Activated CD4-positive, alpha-beta T cell treated with anti-CD3 and anti-CD28 coated beads, Interleukin-2, amount 10 ng/mL, durations not matched to agents 7 days and 5 days (primary cell): ENCODE data around the gene ARHGAP30. TPM values are rescaled to one million over a fixed set of nuclear protein-coding genes. Genes with fewer than 3 reads are reported as not detected.
A peak's percentile ranks its signal among the peaks of the same experiment; 100 is the strongest.

Source experiments
- CTCF ChIA-PET: fragments of 350-600 bp; sonication (Branson Sonifier 250); formaldehyde crosslinking; loops from one replicate; lab custom pipeline; 2021; ENCODE audit warnings: antibody characterized with exemption; lab: Charles Lee
- POLR2A ChIA-PET: fragments of 350-600 bp; sonication (Branson Sonifier 250); formaldehyde crosslinking; loops from one replicate; lab custom pipeline; 2021; ENCODE audit warnings: antibody characterized with exemption; lab: Charles Lee
- DNase-seq: peaks from one replicate; pipeline ENCODE4 v3.0.0-alpha.2; 2020
- H3K27ac Mint-ChIP-seq: one replicate; pipeline ENCODE4 v1.8.0; 2021; ENCODE audit warnings: mild to moderate bottlenecking, moderate library complexity, mixed read lengths
- H3K27me3 Mint-ChIP-seq: one replicate; pipeline ENCODE4 v1.8.0; 2021; ENCODE audit warnings: mixed read lengths
- H3K36me3 Mint-ChIP-seq: one replicate; pipeline ENCODE4 v1.8.0; 2021; ENCODE audit warnings: low read depth, mixed read lengths
- H3K4me1 Mint-ChIP-seq: one replicate; pipeline ENCODE4 v1.8.0; 2021; ENCODE audit warnings: mixed read lengths
- H3K4me3 Mint-ChIP-seq: one replicate; pipeline ENCODE4 v1.8.0; 2021; ENCODE audit warnings: mild to moderate bottlenecking, moderate library complexity, mixed read lengths
- H3K9me3 Mint-ChIP-seq: one replicate; pipeline ENCODE4 v1.8.0; 2021; ENCODE audit warnings: mixed read lengths
- total RNA-seq, 2 experiments: library from RNA; stranded (reverse); gene quantifications; one replicate each; pipeline ENCODE4 v1.2.3, GENCODE V29; 2021

ARHGAP30 gene
- total RNA-seq, 2 experiments from 2014 or later = 244 to 304 TPM

- no peaks in the 10 kb centered on the region for H3K27me3 Mint-ChIP-seq
- no peaks in the 10 kb centered on the region for H3K9me3 Mint-ChIP-seq
- peaks cover 20% of the 10 kb centered on the region for H3K36me3 Mint-ChIP-seq
- H3K4me3 Mint-ChIP-seq = peak overlapping the region; percentile 63
- ChIA-PET CTCF (interaction anchor here (0.6 to 9.9 kb wide), 16 partner anchors 13 to 111 kb away, joined by 3 to 185 read pairs (median 4); partner anchors contain the start of genes ARHGAP30, NECTIN4, NIT1 and PFDN2), POLR2A (no interaction called here)
- no peak for DNase-seq
- H3K4me1 Mint-ChIP-seq = peaks cover 20% of the 10 kb centered on the region
- H3K27ac Mint-ChIP-seq = no peak overlapping the region
These were observed 29.6 kb upstream of the ARHGAP30 start for GRCh38 chr1:161099090-161099802.

GRCh38 chr1:161098210-161099068, 28.7 kb upstream of the ARHGAP30 start, which contains the start of gene KLHDC9:
Gene KLHDC9 (plus strand): TSS chr1:161098361. CDS start chr1:161098536, 175 bp downstream.
- no peaks in the 10 kb centered on the region for H3K9me3 Mint-ChIP-seq
- DNase-seq = peak; percentile 73
- ChIA-PET POLR2A (interaction anchor here (0.6 kb wide), 1 partner anchor 32 kb away, joined by 4 read pairs; no protein-coding TSS in a partner anchor), CTCF (interaction anchor here (0.6 to 9.9 kb wide), 36 partner anchors 8 to 878 kb away, joined by 3 to 185 read pairs (median 4); partner anchors contain the start of genes ARHGAP30, DEDD, ITLN2 and NECTIN4)
- H3K27me3 Mint-ChIP-seq = no peaks in the 10 kb centered on the region
- peak within 1 kb of the TSS; percentile 74 for H3K4me3 Mint-ChIP-seq
- peak within 1 kb of the TSS; percentile 84 for H3K27ac Mint-ChIP-seq
- peaks cover 20% of the 10 kb centered on the region for H3K36me3 Mint-ChIP-seq
- peaks cover 23% of the 10 kb centered on the region for H3K4me1 Mint-ChIP-seq

- peaks cover 17% of the 10 kb centered on the region for H3K36me3 Mint-ChIP-seq
- DNase-seq = no peak
- H3K27me3 Mint-ChIP-seq = no peaks in the 10 kb centered on the region
- H3K27ac Mint-ChIP-seq = no peak overlapping the region
- H3K9me3 Mint-ChIP-seq = no peaks in the 10 kb centered on the region
- ChIA-PET CTCF (interaction anchor here (0.8 to 9.9 kb wide), 13 partner anchors 10 to 107 kb away, joined by 3 to 185 read pairs (median 9); partner anchors contain the start of genes ARHGAP30, NECTIN4, TSTD1 and USF1), POLR2A (interaction anchor here (1.0 to 1.1 kb wide), 2 partner anchors 26 to 51 kb away, joined by 3 read pairs; partner anchors contain the start of genes ARHGAP30 and USF1)
- no peak overlapping the region for H3K4me3 Mint-ChIP-seq
- H3K4me1 Mint-ChIP-seq = peaks cover 39% of the 10 kb centered on the region
These were observed 26.8 kb upstream of the ARHGAP30 start for GRCh38 chr1:161096530-161096929.

GRCh38 chr1:161096015-161096414, 26.3 kb upstream of the ARHGAP30 start:
- H3K4me1 Mint-ChIP-seq = peaks cover 44% of the 10 kb centered on the region
- peaks cover 14% of the 10 kb centered on the region for H3K36me3 Mint-ChIP-seq

GRCh38 chr1:161095230-161095629, 25.5 kb upstream of the ARHGAP30 start:
- H3K4me1 Mint-ChIP-seq = peaks cover 52% of the 10 kb centered on the region
- POLR2A ChIA-PET = no interaction called here

More at GRCh38 chr1:161096015-161096414, 26.3 kb upstream of the ARHGAP30 start:
- Mint-ChIP-seq H3K4me3 (no peak overlapping the region), H3K27me3 (no peaks in the 10 kb centered on the region), H3K9me3 (no peaks in the 10 kb centered on the region), H3K27ac (no peak overlapping the region)
- DNase-seq = no peak
- ChIA-PET CTCF (interaction anchor here (1.1 to 9.9 kb wide), 7 partner anchors 10 to 98 kb away, joined by 3 to 185 read pairs (median 20); partner anchors contain the start of genes ARHGAP30, NECTIN4, TSTD1 and USF1), POLR2A (interaction anchor here (1.0 to 1.1 kb wide), 2 partner anchors 26 to 51 kb away, joined by 3 read pairs; partner anchors contain the start of genes ARHGAP30 and USF1)

GRCh38 chr1:161094481-161094880, 24.8 kb upstream of the ARHGAP30 start:
- Mint-ChIP-seq H3K36me3 (peaks cover 5% of the 10 kb centered on the region), H3K27ac (no peak overlapping the region), H3K9me3 (no peaks in the 10 kb centered on the region), H3K4me3 (no peak overlapping the region), H3K4me1 (peaks cover 52% of the 10 kb centered on the region), H3K27me3 (no peaks in the 10 kb centered on the region)
- DNase-seq = no peak
- POLR2A ChIA-PET = no interaction called here
- CTCF ChIA-PET = interaction anchor here (1.0 to 9.9 kb wide), 4 partner anchors 9 to 22 kb away, joined by 3 to 185 read pairs (median 4); partner anchors contain the start of gene ARHGAP30

More at GRCh38 chr1:161095230-161095629, 25.5 kb upstream of the ARHGAP30 start:
- Mint-ChIP-seq H3K9me3 (no peaks in the 10 kb centered on the region), H3K27ac (peak overlapping the region; percentile 66), H3K27me3 (no peaks in the 10 kb centered on the region), H3K4me3 (no peak overlapping the region), H3K36me3 (peaks cover 10% of the 10 kb centered on the region)
- CTCF ChIA-PET = interaction anchor here (1.0 to 9.9 kb wide), 5 partner anchors 9 to 27 kb away, joined by 3 to 185 read pairs (median 4); partner anchors contain the start of genes ARHGAP30 and NECTIN4
- DNase-seq = no peak

GRCh38 chr1:161092621-161093028, 22.9 kb upstream of the ARHGAP30 start:
- H3K36me3 Mint-ChIP-seq = no peaks in the 10 kb centered on the region
- DNase-seq = no peak
- peaks cover 40% of the 10 kb centered on the region for H3K4me1 Mint-ChIP-seq
- H3K27me3 Mint-ChIP-seq = no peaks in the 10 kb centered on the region
- ChIA-PET POLR2A (no interaction called here), CTCF (interaction anchor here (0.5 to 9.9 kb wide), 9 partner anchors 8 to 258 kb away, joined by 3 to 185 read pairs (median 4); partner anchors contain the start of genes ARHGAP30, PPOX and USF1)
- H3K9me3 Mint-ChIP-seq = no peaks in the 10 kb centered on the region
- H3K4me3 Mint-ChIP-seq = no peak overlapping the region
- H3K27ac Mint-ChIP-seq = peak overlapping the region; percentile 22

GRCh38 chr1:161091796-161092507, 22.3 kb upstream of the ARHGAP30 start:
- POLR2A ChIA-PET = no interaction called here

GRCh38 chr1:161091093-161091492, 21.4 kb upstream of the ARHGAP30 start:
- no peaks in the 10 kb centered on the region for H3K9me3 Mint-ChIP-seq
- no peaks in the 10 kb centered on the region for H3K36me3 Mint-ChIP-seq
- peaks cover 32% of the 10 kb centered on the region for H3K4me1 Mint-ChIP-seq
- no peak overlapping the region for H3K4me3 Mint-ChIP-seq
- no peak overlapping the region for H3K27ac Mint-ChIP-seq
- no peak for DNase-seq
- CTCF ChIA-PET = interaction anchor here (1.0 kb wide), 2 partner anchors 19 to 26 kb away, joined by 3 to 4 read pairs; no protein-coding TSS in a partner anchor
- POLR2A ChIA-PET = no interaction called here
- H3K27me3 Mint-ChIP-seq = no peaks in the 10 kb centered on the region

More at GRCh38 chr1:161091796-161092507, 22.3 kb upstream of the ARHGAP30 start:
- DNase-seq = no peak
- Mint-ChIP-seq H3K4me1 (peaks cover 33% of the 10 kb centered on the region), H3K4me3 (no peak overlapping the region), H3K27me3 (no peaks in the 10 kb centered on the region), H3K27ac (no peak overlapping the region), H3K36me3 (no peaks in the 10 kb centered on the region), H3K9me3 (no peaks in the 10 kb centered on the region)
- CTCF ChIA-PET = interaction anchor here (1.0 to 9.9 kb wide), 5 partner anchors 8 to 74 kb away, joined by 3 to 185 read pairs (median 4); partner anchors contain the start of genes ARHGAP30 and PPOX

- H3K4me1 Mint-ChIP-seq = peaks cover 32% of the 10 kb centered on the region
- H3K9me3 Mint-ChIP-seq = no peaks in the 10 kb centered on the region
- peak overlapping the region; percentile 9 for H3K27ac Mint-ChIP-seq
- no peak overlapping the region for H3K4me3 Mint-ChIP-seq
- POLR2A ChIA-PET = no interaction called here
- no peaks in the 10 kb centered on the region for H3K27me3 Mint-ChIP-seq
- H3K36me3 Mint-ChIP-seq = no peaks in the 10 kb centered on the region
- no peak for DNase-seq
- CTCF ChIA-PET = interaction anchor here (0.6 to 2.5 kb wide), 3 partner anchors 12 to 806 kb away, joined by 4 to 6 read pairs (median 4); partner anchors contain the start of gene PEX19
These were observed 20.9 kb upstream of the ARHGAP30 start for GRCh38 chr1:161090617-161091016.

GRCh38 chr1:161089938-161090337, 20.2 kb upstream of the ARHGAP30 start:
- Mint-ChIP-seq H3K27ac (peak overlapping the region; percentile 55), H3K27me3 (no peaks in the 10 kb centered on the region), H3K4me1 (peaks cover 32% of the 10 kb centered on the region), H3K36me3 (no peaks in the 10 kb centered on the region), H3K9me3 (no peaks in the 10 kb centered on the region), H3K4me3 (no peak overlapping the region)
- DNase-seq = no peak
- ChIA-PET POLR2A (no interaction called here), CTCF (interaction anchor here (0.9 to 7.0 kb wide), 5 partner anchors 8 to 409 kb away, joined by 3 to 58 read pairs (median 5); partner anchors contain the start of genes KLHDC9 and TOMM40L)
